B cell (primary cell): ENCODE data around the gene CHD6. TPM values are rescaled to one million over a fixed set of nuclear protein-coding genes. Genes with fewer than 3 reads are reported as not detected.

Experiments used
- ATAC-seq: fragments of 200-7000 bp; cut with Tn5 transposase; one replicate; pipeline ENCODE4 v1.10.0; 2021; ENCODE audit warnings: low read depth, mild to moderate bottlenecking, moderate number of reproducible peaks, moderate library complexity
- CTCF ChIA-PET: fragments of 350-600 bp; sonication (Branson Sonifier 250); formaldehyde crosslinking; loops from one replicate; lab custom pipeline; 2021; ENCODE audit warnings: antibody characterized with exemption, inconsistent platforms; lab: Charles Lee
- POLR2A ChIA-PET: fragments of 350-600 bp; sonication (Branson Sonifier 250); formaldehyde crosslinking; loops from one replicate; lab custom pipeline; 2021; ENCODE audit warnings: antibody characterized with exemption; lab: Charles Lee
- DNase-seq: peaks from one replicate; pipeline ENCODE4 v3.0.0; 2013
- H2AFZ ChIP-seq: 2 replicates; pipeline ENCODE4 v1.6.1; 2012; ENCODE audit warnings: mild to moderate bottlenecking, low read depth, low read length; ENCODE audit not compliant: insufficient read depth, poor library complexity, severe bottlenecking
- H3K27ac ChIP-seq, 2 donors: 1 replicate in 1 of 2; 2 replicates in 1 of 2; pipeline ENCODE4 v1.5.1; 2012 to 2013; ENCODE audit warnings: low read length in 2 of 2, mild to moderate bottlenecking in 2 of 2, moderate library complexity in 1 of 2
- H3K27me3 ChIP-seq, 4 experiments: fragments of 200-600 bp in 1 of 4; sonication (generic) in 1 of 4; replicated peaks in 1 of 4; 1 replicate in 2 of 4; 2 replicates in 2 of 4; pipeline versions ENCODE4 v1.6.1 to v1.7.0; 2013 to 2016; ENCODE audit warnings: low read length in 3 of 4, mild to moderate bottlenecking in 2 of 4, mixed read lengths in 1 of 4, moderate library complexity in 1 of 4; ENCODE audit not compliant: insufficient read depth in 4 of 4, control insufficient read depth in 3 of 4; ENCODE audit errors: control extremely low read depth in 1 of 4
- H3K36me3 ChIP-seq, 2 experiments: replicated peaks in 1 of 2; 1 replicate in 1 of 2; 2 replicates in 1 of 2; pipeline versions ENCODE4 v1.6.1 to v1.7.1; 2013; ENCODE audit warnings: low read length in 1 of 2; ENCODE audit not compliant: insufficient read depth in 2 of 2, control insufficient read depth in 1 of 2; ENCODE audit errors: control extremely low read depth in 1 of 2, extremely low read depth in 1 of 2
- H3K4me1 ChIP-seq, 2 donors: fragments of 200-600 bp in 1 of 2; sonication (generic) in 1 of 2; 1 replicate in 1 of 2; 2 replicates in 1 of 2; pipeline versions ENCODE4 v1.5.1 to v1.6.1; 2013 to 2017; ENCODE audit warnings: low read length in 2 of 2; ENCODE audit not compliant: control insufficient read depth in 2 of 2, insufficient read depth in 2 of 2
- H3K4me2 ChIP-seq: replicated peaks from 2 replicates; pipeline ENCODE3; 2012; ENCODE audit warnings: mild to moderate bottlenecking, low read depth, low read length; ENCODE audit not compliant: poor library complexity, severe bottlenecking
- H3K4me3 ChIP-seq, 5 experiments: fragments of 200-600 bp in 1 of 5; sonication (generic) in 1 of 5; 1 replicate in 3 of 5; 2 replicates in 2 of 5; pipeline versions ENCODE4 v1.5.1 to v1.7.0; 2011 to 2016; ENCODE audit warnings: low read length in 4 of 5, mild to moderate bottlenecking in 4 of 5, low read depth in 2 of 5, control low read depth in 1 of 5, moderate library complexity in 1 of 5; ENCODE audit not compliant: insufficient read depth in 1 of 5; ENCODE audit errors: control extremely low read depth in 1 of 5, extremely low read depth in 1 of 5
- H3K79me2 ChIP-seq: fragments of 200-600 bp; sonication (generic); one replicate; pipeline ENCODE4 v1.6.0; 2016; ENCODE audit warnings: low read length; ENCODE audit not compliant: control insufficient read depth, insufficient read depth
- H3K9ac ChIP-seq: fragments of 200-600 bp; sonication (generic); 2 replicates; pipeline ENCODE4 v1.6.1; 2017; ENCODE audit warnings: mild to moderate bottlenecking, low read length, moderate library complexity
- H3K9me3 ChIP-seq, 3 donors: one replicate each; pipeline versions ENCODE4 v1.6.1 to v1.7.1; 2013; ENCODE audit warnings: low read length in 2 of 3; ENCODE audit not compliant: control insufficient read depth in 2 of 3, insufficient read depth in 1 of 3; ENCODE audit errors: control extremely low read depth in 1 of 3
- H4K20me1 ChIP-seq: 2 replicates; pipeline ENCODE4 v1.6.0; 2012; ENCODE audit warnings: mild to moderate bottlenecking, low read length; ENCODE audit not compliant: insufficient read depth, control insufficient read depth, poor library complexity, severe bottlenecking
- H3K27ac Mint-ChIP-seq: one replicate; pipeline ENCODE4 v1.8.0; 2021; ENCODE audit warnings: mixed read lengths
- H3K27me3 Mint-ChIP-seq: one replicate; pipeline ENCODE4 v1.8.0; 2021; ENCODE audit warnings: mixed read lengths
- H3K4me1 Mint-ChIP-seq: one replicate; pipeline ENCODE4 v1.8.0; 2021; ENCODE audit warnings: mixed read lengths
- H3K4me3 Mint-ChIP-seq: one replicate; pipeline ENCODE4 v1.8.0; 2021; ENCODE audit warnings: mixed read lengths
- H3K9me3 Mint-ChIP-seq: one replicate; pipeline ENCODE4 v1.8.0; 2022; ENCODE audit warnings: mixed read lengths; ENCODE audit not compliant: insufficient read depth
- EZH2 ChIP-seq: IDR thresholded peaks from 2 replicates; pipeline ENCODE4 v1.6.1; 2012; ENCODE audit warnings: borderline replicate concordance, low read depth, mild to moderate bottlenecking, moderate library complexity, low read length; ENCODE audit not compliant: insufficient read depth, poor library complexity, severe bottlenecking
- WGBS: methylation state at CpG from one replicate; pipeline ENCODE4 v1.1.5; 2013; ENCODE audit warnings: missing lambda C conversion rate; ENCODE audit not compliant: insufficient coverage; 5-methylcytosine and 5-hydroxymethylcytosine counted together
- intact Hi-C: fragments of 100-400 bp; cut with micrococcal nuclease; formaldehyde crosslinking; loops from one replicate; pipeline ENCODE4 v1.10.0; 2022
- polyA plus RNA-seq: library from polyadenylated mRNA; depleted of rRNA; stranded (reverse); fragments of >200 nt; gene quantifications from 2 replicates; pipeline ENCODE4 v1.2.3, GENCODE V29; 2012
- total RNA-seq, 2 donors: library from RNA; stranded (reverse); fragments of 120-200 nt in 1 of 2; gene quantifications; 1 replicate in 1 of 2; 2 replicates in 1 of 2; pipeline versions ENCODE4 v1.2.3 to v1.2.4, GENCODE V29; 2013 to 2022
- TF ChIP-seq, protein P1 (sequence below): fragments of 200-600 bp; IDR thresholded peaks from one replicate; pipeline ENCODE4 v1.8.0; 2022; ENCODE audit warnings: antibody characterized with exemption, mild to moderate bottlenecking

CHD6 gene
- total and polyA plus RNA-seq, 2 donors (not counting 1 experiment from before 2014, with no cell fraction given), result 10.3 to 117 TPM

DNA sequence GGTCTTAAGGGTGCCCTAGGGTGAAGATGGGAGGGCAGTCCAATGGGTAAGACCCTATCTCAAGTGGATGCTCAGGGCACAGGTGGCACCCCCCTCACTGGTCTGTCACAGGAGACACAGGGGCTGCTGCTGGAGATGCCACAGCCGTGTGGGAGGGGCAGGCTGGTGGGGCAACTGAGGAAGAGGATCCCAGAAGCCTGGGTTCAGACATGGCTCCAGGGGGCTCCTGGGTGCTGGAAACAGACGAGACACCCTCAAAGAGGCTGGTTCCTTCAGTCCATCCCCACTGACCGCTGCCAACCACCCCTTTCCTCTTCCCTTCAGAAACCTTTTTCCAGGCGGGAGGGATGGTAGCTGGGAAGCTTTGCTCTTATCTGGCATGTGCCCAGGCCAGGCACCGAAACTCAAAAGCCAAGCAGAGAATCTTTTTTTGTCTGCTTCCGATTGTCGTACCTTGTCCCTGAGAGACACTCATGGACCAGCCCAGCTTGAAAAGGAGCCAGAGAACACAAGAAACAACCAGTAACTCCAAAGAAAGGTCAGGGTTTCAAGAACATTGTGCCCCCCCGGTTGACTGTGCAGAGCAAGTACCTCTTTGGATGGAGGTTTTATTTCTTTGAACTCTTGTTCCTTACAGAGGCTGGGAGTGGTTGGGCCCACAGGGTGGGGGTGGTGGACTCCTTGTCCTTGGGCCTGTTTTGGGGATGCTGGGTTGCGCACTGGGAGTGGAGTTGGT, 223.1 kb downstream of the CHD6 start:
- Mint-ChIP-seq H3K4me1 (no peaks in the 10 kb centered on the region), H3K4me3 (no peak overlapping the region), H3K27me3 (peaks cover 3% of the 10 kb centered on the region), H3K9me3 (no peaks in the 10 kb centered on the region), H3K27ac (no peak overlapping the region)
- no peak overlapping the region for H3K4me3 ChIP-seq
- no peaks in the 10 kb centered on the region for H3K79me2 ChIP-seq
- DNase-seq, result no peak
- no peak overlapping the region for H3K27ac ChIP-seq
- peaks cover 0 to 8% (median 0%) of the 10 kb centered on the region in 3 donors for H3K9me3 ChIP-seq
- H3K27me3 ChIP-seq, result no peaks in the 10 kb centered on the region
- H3K9ac ChIP-seq, result no peak overlapping the region
- no peak overlapping the region for H3K4me2 ChIP-seq
- WGBS, result 95% methylated on average over 5 of the region's 9 CpGs
- ChIA-PET CTCF (no interaction called here), POLR2A (no interaction called here)
- intact Hi-C loops, result no loop called here
- no peaks in the 10 kb centered on the region for H3K36me3 ChIP-seq
- ATAC-seq, result no peak
- no peak overlapping the region for H2AFZ ChIP-seq
- no peaks in the 10 kb centered on the region for H4K20me1 ChIP-seq
- no peak for TF ChIP-seq EZH2
- TF ChIP-seq, protein P1, sequence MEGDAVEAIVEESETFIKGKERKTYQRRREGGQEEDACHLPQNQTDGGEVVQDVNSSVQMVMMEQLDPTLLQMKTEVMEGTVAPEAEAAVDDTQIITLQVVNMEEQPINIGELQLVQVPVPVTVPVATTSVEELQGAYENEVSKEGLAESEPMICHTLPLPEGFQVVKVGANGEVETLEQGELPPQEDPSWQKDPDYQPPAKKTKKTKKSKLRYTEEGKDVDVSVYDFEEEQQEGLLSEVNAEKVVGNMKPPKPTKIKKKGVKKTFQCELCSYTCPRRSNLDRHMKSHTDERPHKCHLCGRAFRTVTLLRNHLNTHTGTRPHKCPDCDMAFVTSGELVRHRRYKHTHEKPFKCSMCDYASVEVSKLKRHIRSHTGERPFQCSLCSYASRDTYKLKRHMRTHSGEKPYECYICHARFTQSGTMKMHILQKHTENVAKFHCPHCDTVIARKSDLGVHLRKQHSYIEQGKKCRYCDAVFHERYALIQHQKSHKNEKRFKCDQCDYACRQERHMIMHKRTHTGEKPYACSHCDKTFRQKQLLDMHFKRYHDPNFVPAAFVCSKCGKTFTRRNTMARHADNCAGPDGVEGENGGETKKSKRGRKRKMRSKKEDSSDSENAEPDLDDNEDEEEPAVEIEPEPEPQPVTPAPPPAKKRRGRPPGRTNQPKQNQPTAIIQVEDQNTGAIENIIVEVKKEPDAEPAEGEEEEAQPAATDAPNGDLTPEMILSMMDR, result no peak
- no peaks in the 10 kb centered on the region for H3K4me1 ChIP-seq

DNA sequence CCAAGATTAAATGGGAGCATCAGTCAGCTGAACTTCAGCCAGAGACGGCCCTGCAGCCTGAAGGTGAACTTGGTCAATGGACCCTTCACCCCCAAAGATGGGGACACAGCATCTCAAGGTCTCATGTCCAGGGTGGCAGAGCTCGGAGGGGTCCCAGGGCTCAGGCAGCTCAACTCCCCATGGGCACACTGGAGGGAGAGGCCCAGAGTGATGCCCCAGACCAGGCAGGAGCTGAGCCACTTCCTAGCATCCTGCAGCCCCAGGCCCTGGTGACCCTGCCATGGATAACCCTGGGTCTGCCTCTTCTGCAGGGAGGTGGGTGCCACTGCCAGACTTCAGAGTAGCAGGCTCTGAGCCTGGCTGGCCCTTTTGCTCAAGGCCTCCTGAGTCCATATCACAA, 224.1 kb downstream of the CHD6 start:
- Histone ChIP-seq H2AFZ (no peak overlapping the region), H3K4me3 (no peak overlapping the region)
- CTCF ChIA-PET, result no interaction called here

More for the DNA sequence above, 224.1 kb downstream of the CHD6 start:
- POLR2A ChIA-PET, result no interaction called here
- Mint-ChIP-seq H3K4me3 (no peak overlapping the region), H3K4me1 (no peaks in the 10 kb centered on the region), H3K9me3 (no peaks in the 10 kb centered on the region), H3K27me3 (peaks cover 4% of the 10 kb centered on the region), H3K27ac (no peak overlapping the region)
- intact Hi-C loops, result no loop called here
- H4K20me1 ChIP-seq, result no peaks in the 10 kb centered on the region
- no peak overlapping the region for H3K4me2 ChIP-seq
- WGBS, result 90% methylated on average over 2 of the region's 2 CpGs
- TF ChIP-seq, protein P1, result no peak
- TF ChIP-seq EZH2, result no peak
- H3K9ac ChIP-seq, result no peak overlapping the region
- H3K27me3 ChIP-seq, result no peaks in the 10 kb centered on the region
- no peak overlapping the region for H3K27ac ChIP-seq
- DNase-seq, result no peak
- no peaks in the 10 kb centered on the region for H3K36me3 ChIP-seq
- H3K4me1 ChIP-seq, result no peaks in the 10 kb centered on the region
- H3K9me3 ChIP-seq, result peaks cover 0 to 8% (median 0%) of the 10 kb centered on the region in 3 donors
- no peak for ATAC-seq
- H3K79me2 ChIP-seq, result no peaks in the 10 kb centered on the region
